A673 (cell line): ENCODE results near the gene SRSF2.

ENCODE experiments used
- EZH2 ChIP-seq: fragments of 200-600 bp; sonication (generic); IDR thresholded peaks from 2 replicates; pipeline ENCODE4 v1.6.1; 2017; ENCODE audit warnings: borderline replicate concordance, low read depth, mild to moderate bottlenecking, mixed read lengths, antibody characterized with exemption, low read length; ENCODE audit not compliant: poor library complexity, severe bottlenecking
- TF ChIP-seq, protein P1 (sequence below): fragments of 300-800, 200-600 bp; sonication (generic); conservative IDR thresholded peaks from 2 replicates; pipeline ENCODE4 v1.5.1; 2017; ENCODE audit warnings: low read depth, mild to moderate bottlenecking, antibody characterized with exemption, low read length, moderate library complexity, mixed read lengths

DNA sequence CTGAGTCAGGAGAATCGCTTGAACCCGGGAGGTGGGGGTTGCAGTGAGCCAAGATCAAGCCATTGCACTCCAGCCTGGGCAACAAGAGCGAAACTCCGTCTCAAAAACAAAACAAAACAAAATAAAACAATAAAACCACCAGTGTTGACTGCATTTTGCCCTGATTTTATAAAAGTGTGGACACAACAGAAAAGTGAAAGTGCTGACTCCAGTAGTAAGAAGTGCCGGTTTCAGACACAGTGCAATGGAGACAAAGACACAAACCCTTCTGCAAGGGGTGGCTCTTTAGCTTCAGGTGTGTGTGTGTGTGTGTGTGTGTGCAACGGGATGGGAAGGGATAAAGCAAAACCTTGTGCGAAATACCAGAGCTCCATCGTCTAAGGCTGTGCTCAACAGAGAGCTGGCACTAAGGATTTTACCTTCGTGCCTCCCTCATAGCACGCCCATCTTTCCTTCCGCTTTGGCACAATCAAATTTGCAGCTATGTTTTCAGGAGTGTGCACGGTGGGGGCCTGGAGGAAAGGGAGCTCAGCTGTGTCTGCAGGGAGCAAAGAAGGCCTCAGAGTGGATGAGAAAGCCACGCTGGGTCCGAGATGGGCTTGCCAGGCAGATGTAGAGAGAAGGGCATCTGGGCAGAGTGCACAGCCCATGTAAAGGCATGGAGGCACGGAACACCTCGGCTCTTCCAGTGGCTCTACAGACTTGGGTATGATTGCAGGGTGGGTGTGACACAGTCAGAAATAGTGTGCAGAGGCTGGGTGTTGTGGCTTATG, 41.9 kb downstream of the SRSF2 start:
- TF ChIP-seq, protein P1, sequence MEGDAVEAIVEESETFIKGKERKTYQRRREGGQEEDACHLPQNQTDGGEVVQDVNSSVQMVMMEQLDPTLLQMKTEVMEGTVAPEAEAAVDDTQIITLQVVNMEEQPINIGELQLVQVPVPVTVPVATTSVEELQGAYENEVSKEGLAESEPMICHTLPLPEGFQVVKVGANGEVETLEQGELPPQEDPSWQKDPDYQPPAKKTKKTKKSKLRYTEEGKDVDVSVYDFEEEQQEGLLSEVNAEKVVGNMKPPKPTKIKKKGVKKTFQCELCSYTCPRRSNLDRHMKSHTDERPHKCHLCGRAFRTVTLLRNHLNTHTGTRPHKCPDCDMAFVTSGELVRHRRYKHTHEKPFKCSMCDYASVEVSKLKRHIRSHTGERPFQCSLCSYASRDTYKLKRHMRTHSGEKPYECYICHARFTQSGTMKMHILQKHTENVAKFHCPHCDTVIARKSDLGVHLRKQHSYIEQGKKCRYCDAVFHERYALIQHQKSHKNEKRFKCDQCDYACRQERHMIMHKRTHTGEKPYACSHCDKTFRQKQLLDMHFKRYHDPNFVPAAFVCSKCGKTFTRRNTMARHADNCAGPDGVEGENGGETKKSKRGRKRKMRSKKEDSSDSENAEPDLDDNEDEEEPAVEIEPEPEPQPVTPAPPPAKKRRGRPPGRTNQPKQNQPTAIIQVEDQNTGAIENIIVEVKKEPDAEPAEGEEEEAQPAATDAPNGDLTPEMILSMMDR: no peak
- TF ChIP-seq EZH2: no peak
